Measurements from ENCODE around the gene MFSD1.

DNA sequence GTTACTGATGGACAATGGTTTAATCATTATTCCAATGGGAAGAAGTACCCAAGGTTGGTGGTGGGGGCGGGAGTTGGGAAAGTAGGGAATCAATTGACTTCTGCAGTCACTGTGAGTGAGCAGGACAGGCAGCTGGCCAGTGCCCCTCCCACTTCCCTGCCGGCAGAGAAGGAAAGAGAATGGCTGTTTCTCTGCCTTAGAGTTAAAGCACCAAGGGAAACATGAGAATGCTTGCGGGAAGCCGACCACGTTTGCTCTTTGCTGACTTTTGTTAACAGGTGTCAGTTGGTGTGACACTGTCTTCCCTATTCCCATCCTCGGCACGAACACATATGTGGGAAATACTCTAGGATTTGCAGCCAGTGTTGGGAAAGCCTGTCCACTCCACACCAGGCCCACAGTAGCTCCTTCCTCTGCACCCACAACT lies 33.5 kb upstream of the MFSD1 start:
- TF ChIP-seq POLR2A (IDR thresholded peaks at IDR 0.05; ENCODE audit: low read depth, low read length): no peak
- TF ChIP-seq, protein P1, sequence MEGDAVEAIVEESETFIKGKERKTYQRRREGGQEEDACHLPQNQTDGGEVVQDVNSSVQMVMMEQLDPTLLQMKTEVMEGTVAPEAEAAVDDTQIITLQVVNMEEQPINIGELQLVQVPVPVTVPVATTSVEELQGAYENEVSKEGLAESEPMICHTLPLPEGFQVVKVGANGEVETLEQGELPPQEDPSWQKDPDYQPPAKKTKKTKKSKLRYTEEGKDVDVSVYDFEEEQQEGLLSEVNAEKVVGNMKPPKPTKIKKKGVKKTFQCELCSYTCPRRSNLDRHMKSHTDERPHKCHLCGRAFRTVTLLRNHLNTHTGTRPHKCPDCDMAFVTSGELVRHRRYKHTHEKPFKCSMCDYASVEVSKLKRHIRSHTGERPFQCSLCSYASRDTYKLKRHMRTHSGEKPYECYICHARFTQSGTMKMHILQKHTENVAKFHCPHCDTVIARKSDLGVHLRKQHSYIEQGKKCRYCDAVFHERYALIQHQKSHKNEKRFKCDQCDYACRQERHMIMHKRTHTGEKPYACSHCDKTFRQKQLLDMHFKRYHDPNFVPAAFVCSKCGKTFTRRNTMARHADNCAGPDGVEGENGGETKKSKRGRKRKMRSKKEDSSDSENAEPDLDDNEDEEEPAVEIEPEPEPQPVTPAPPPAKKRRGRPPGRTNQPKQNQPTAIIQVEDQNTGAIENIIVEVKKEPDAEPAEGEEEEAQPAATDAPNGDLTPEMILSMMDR (conservative IDR thresholded peaks at IDR 0.05; ENCODE audit: low read depth, low read length): 0 out of 2 replicates have a peak, but pooled peaks have one; percentile 0
- TF ChIP-seq, protein P2, sequence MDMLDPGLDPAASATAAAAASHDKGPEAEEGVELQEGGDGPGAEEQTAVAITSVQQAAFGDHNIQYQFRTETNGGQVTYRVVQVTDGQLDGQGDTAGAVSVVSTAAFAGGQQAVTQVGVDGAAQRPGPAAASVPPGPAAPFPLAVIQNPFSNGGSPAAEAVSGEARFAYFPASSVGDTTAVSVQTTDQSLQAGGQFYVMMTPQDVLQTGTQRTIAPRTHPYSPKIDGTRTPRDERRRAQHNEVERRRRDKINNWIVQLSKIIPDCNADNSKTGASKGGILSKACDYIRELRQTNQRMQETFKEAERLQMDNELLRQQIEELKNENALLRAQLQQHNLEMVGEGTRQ (IDR thresholded peaks at IDR 0.05; ENCODE audit: low read depth, low read length): no peak
- no peak for TF ChIP-seq MXI1 (IDR thresholded peaks at IDR 0.05; ENCODE audit: borderline replicate concordance, low read depth, low read length)
- no peak for TF ChIP-seq RAD21 (IDR thresholded peaks at IDR 0.05; ENCODE audit: low read length)
- no peak for TF ChIP-seq RCOR1 (IDR thresholded peaks at IDR 0.05; ENCODE audit: insufficient replicate concordance, low read length)
- TF ChIP-seq SMC3 (IDR thresholded peaks at IDR 0.05; ENCODE audit: low read depth, low read length): no peak
- TF ChIP-seq FOS (IDR thresholded peaks at IDR 0.05; ENCODE audit: low read depth, low read length): no peak
- peak; percentile 53; the same call in 1 of the 2 replicates for TF ChIP-seq MAZ (IDR thresholded peaks at IDR 0.05; ENCODE audit: borderline replicate concordance, low read depth, low read length)
- TF ChIP-seq CHD1 (IDR thresholded peaks at IDR 0.05; ENCODE audit: low read depth, low read length): no peak
- no peak for TF ChIP-seq RFX5 (IDR thresholded peaks at IDR 0.05; ENCODE audit: low read depth, low read length)
- no peak for TF ChIP-seq CEBPB (IDR thresholded peaks at IDR 0.05; ENCODE audit: low read depth, low read length)

All from IMR-90 (cell line).